H1 (cell line): ENCODE measurements around the gene PFKFB3. TPM values are rescaled to one million over a fixed set of nuclear protein-coding genes. Genes with fewer than 3 reads are reported as not detected.

ENCODE experiments used
- BRCA1 ChIP-seq: IDR thresholded peaks from 2 replicates; pipeline ENCODE4 v1.6.1; 2012; ENCODE audit warnings: low read depth, low read length, improper control_type of control experiment
- CBX5 ChIP-seq: fragments of 300-800, 300-1000 bp; sonication (generic); IDR thresholded peaks from 2 replicates; pipeline ENCODE4 v1.7.1; 2016; ENCODE audit warnings: antibody characterized with exemption, low read length, low read depth
- GABPA ChIP-seq: IDR thresholded peaks from 2 replicates; pipeline ENCODE4 v1.6.1; 2011; ENCODE audit warnings: mild to moderate bottlenecking, low read length, moderate library complexity, borderline replicate concordance; ENCODE audit not compliant: insufficient read depth
- SAP30 ChIP-seq: fragments of 300-600 bp; sonication (generic); IDR thresholded peaks from 2 replicates; pipeline ENCODE4 v1.7.1; 2012; ENCODE audit warnings: low read length, moderate library complexity, mild to moderate bottlenecking, inconsistent platforms; ENCODE audit not compliant: insufficient read depth, insufficient replicate concordance
- SP4 ChIP-seq: IDR thresholded peaks from 2 replicates; pipeline ENCODE4 v1.6.1; 2012; ENCODE audit warnings: low read length, inconsistent platforms
- polyA plus RNA-seq, 7 experiments: library from polyadenylated mRNA; depleted of rRNA in 3 of 7; stranded (reverse) in 5 of 7; unstranded in 2 of 7; fragments of >200 nt in 5 of 7; fragments of 200-250 nt in 2 of 7; gene quantifications; 1 replicate in 5 of 7; 2 replicates in 1 of 7; 4 replicates in 1 of 7; pipeline versions ENCODE4 v1.2.1 to v1.2.3, GENCODE V29; 2011 to 2013; ENCODE audit warnings: missing spikeins in 2 of 7, mixed read lengths in 2 of 7
- total RNA-seq: library from RNA; stranded (reverse); fragmentation: NEBNext Ultra II Directional; extraction: Animal tissue kit (Norgen Biotek cat#: 25700); gene quantifications from 2 replicates; pipeline ENCODE4 v1.2.1, GENCODE V29; 2021

The PFKFB3 gene
- total and polyA plus RNA-seq, 2 of the 8 experiments (the other 6 are each of a cell fraction or from before 2014, with no cell fraction given) = 15.6 to 32.0 TPM

GRCh38 chr10:6161921-6162320 is 40.8 kb upstream of the PFKFB3 start (continued):
- TF ChIP-seq CBX5 = no peak
- no peak for TF ChIP-seq GABPA
- TF ChIP-seq BRCA1 = no peak
- no peak for TF ChIP-seq SAP30
- no peak for TF ChIP-seq SP4
- TF ChIP-seq, all 59 proteins: peak for 0
